ENCODE results near the gene CXorf58.

DNA sequence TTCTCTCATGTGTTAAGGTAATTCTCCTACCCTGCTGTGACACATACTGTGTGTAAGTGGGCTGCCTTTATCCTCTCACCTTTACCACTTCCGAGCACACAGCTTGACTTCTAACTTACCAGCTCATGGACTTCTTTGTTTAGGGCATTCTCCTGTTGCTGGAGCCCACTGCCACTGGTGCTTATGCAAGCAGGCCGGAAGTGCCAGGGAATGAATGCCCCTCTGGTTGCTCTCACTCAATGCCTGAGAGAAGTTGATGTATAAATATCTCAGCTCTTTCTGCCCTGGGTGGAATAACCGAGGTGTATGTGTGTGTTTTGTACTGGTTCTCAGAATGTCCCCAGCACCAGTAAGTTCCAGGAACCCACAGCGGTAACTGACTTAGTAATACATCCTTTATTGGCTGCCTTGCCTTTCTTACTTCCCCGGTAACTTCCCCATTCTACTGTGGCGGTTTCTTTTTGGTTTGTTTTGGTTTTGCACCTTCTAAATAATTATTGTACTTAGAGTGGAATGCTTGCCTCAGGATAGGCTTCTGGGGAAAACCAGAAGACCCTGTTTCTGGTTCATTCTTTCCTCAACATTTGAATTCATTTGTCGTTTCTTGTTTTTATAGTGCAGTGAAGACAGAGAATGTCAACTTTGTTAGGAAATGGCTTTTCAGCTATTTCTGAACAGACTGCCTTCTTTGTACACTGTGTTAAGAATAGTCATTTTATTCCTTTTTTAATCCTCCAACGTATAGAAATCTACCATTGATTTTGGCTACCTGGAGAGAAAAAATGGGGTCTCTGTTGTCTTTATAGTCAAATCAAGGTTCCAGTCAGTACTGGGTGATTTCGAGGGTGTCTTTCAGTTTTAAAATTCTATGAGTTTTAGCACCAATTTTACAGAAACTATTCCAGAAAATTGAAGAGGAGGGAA is 45.4 kb downstream of the CXorf58 start:
- TF ChIP-seq POLR2A (IDR thresholded peaks at IDR 0.05; ENCODE audit: low read depth, low read length): no peak
- TF ChIP-seq TAF1 (IDR thresholded peaks at IDR 0.05; ENCODE audit: borderline replicate concordance, low read depth, low read length): no peak

Data from GM12892 (cell line).